RWPE1 (cell line): ENCODE measurements around the gene CORT.
"Not testable (repeated sequence)": the region's sequence is repeated elsewhere in the genome, so short reads cannot be mapped to it uniquely, and the experiment has no call there.

Experiments used
- CTCF ChIA-PET: fragments of 350-600 bp; sonication (Branson Sonifier 250); formaldehyde crosslinking; extraction: SDS; loops from one replicate; lab custom pipeline; 2021; lab: Yijun Ruan, JAX
- POLR2A ChIA-PET: fragments of 400-600 bp; formaldehyde crosslinking; extraction: SDS; loops from one replicate; lab custom pipeline; 2020; ENCODE audit warnings: antibody characterized with exemption; ENCODE audit not compliant: low non-redundant PET; lab: Yijun Ruan, JAX
- DNase-seq: peaks from one replicate; pipeline ENCODE4 v3.0.0; 2012; ENCODE audit warnings: low spot score
- H3K27ac ChIP-seq: fragments of 450-650 bp; 2 replicates; pipeline ENCODE4 v1.5.1; 2017
- CTCF ChIP-seq: fragments of 450-650 bp; conservative IDR thresholded peaks from 2 replicates; pipeline ENCODE4 v1.5.1; 2017; ENCODE audit warnings: low read depth, mild to moderate bottlenecking

The CORT gene

GRCh38 chr1:10449751-10450150, at the start of gene CORT:
CORT (plus strand) TSS chr1:10450031; CDS start chr1:10450224, 193 bp downstream.
- DNase-seq, result no peak
- ChIA-PET CTCF (interaction anchor here (0.9 kb wide), 1 partner anchor 19 kb away, joined by 3 read pairs; the partner anchor contains the start of gene CENPS), POLR2A (interaction anchor here (0.5 kb wide), 1 partner anchor 1754 kb away, joined by 3 read pairs; no protein-coding TSS in a partner anchor)
- no peak for TF ChIP-seq CTCF
- H3K27ac ChIP-seq, result no peak within 1 kb of the TSS; the same call in 1 of the 2 replicates

GRCh38 chr1:10401281-10401680, 48.5 kb upstream of the CORT start:
- TF ChIP-seq CTCF, result no peak
- POLR2A ChIA-PET, result no interaction called here
- CTCF ChIA-PET, result interaction anchor here (0.6 to 1.9 kb wide), 2 partner anchors 24 to 87 kb away, joined by 5 to 10 read pairs; no protein-coding TSS in a partner anchor
- no peak overlapping the region for H3K27ac ChIP-seq
- no peak for DNase-seq

- DNase-seq, result no peak
- no peak overlapping the region for H3K27ac ChIP-seq
- TF ChIP-seq CTCF, result no peak
- ChIA-PET CTCF (interaction anchor here (0.6 kb wide), 1 partner anchor 17 kb away, joined by 3 read pairs; no protein-coding TSS in a partner anchor), POLR2A (no interaction called here)
Measured at GRCh38 chr1:10402729-10403274, 47.0 kb upstream of the CORT start.

GRCh38 chr1:10407201-10407600, 42.6 kb upstream of the CORT start:
- ChIA-PET POLR2A (no interaction called here), CTCF (interaction anchor here (1.0 kb wide), 1 partner anchor 197 kb away, joined by 3 read pairs; the partner anchor contains the start of gene KIF1B)
- DNase-seq, result no peak
- no peak overlapping the region for H3K27ac ChIP-seq
- TF ChIP-seq CTCF, result no peak

GRCh38 chr1:10415211-10415930, 34.5 kb upstream of the CORT start:
- ChIA-PET POLR2A (no interaction called here), CTCF (interaction anchor here (0.6 kb wide), 1 partner anchor 44 kb away, joined by 3 read pairs; no protein-coding TSS in a partner anchor)
- DNase-seq, result no peak
- TF ChIP-seq CTCF, result no peak
- no peak overlapping the region for H3K27ac ChIP-seq

- CTCF ChIA-PET, DNase-seq, H3K27ac ChIP-seq, POLR2A ChIA-PET: not testable (repeated sequence)
Measured at GRCh38 chr1:10415967-10416366, 33.9 kb upstream of the CORT start.

GRCh38 chr1:10418741-10419140, 31.1 kb upstream of the CORT start:
- DNase-seq, POLR2A ChIA-PET, H3K27ac ChIP-seq: not testable (repeated sequence)
- CTCF ChIA-PET, result interaction anchor here (0.6 kb wide), 1 partner anchor 95 kb away, joined by 3 read pairs; no protein-coding TSS in a partner anchor
